GM12864 (cell line): ENCODE measurements around the gene TTLL12.

Experiments
- DNase-seq: peaks from one replicate; pipeline ENCODE4 v3.0.0-alpha.2; 2011; ENCODE audit warnings: low read depth
- H3K4me3 ChIP-seq: 2 replicates; pipeline ENCODE4 v1.5.1; 2011; ENCODE audit warnings: mild to moderate bottlenecking, low read depth, low read length, control low read depth
- CTCF ChIP-seq: IDR thresholded peaks from 2 replicates; pipeline ENCODE4 v1.5.1; 2011; ENCODE audit warnings: low read depth, mild to moderate bottlenecking, moderate library complexity, low read length, control low read depth, inconsistent platforms; ENCODE audit errors: missing control alignments

TTLL12 gene

DNA sequence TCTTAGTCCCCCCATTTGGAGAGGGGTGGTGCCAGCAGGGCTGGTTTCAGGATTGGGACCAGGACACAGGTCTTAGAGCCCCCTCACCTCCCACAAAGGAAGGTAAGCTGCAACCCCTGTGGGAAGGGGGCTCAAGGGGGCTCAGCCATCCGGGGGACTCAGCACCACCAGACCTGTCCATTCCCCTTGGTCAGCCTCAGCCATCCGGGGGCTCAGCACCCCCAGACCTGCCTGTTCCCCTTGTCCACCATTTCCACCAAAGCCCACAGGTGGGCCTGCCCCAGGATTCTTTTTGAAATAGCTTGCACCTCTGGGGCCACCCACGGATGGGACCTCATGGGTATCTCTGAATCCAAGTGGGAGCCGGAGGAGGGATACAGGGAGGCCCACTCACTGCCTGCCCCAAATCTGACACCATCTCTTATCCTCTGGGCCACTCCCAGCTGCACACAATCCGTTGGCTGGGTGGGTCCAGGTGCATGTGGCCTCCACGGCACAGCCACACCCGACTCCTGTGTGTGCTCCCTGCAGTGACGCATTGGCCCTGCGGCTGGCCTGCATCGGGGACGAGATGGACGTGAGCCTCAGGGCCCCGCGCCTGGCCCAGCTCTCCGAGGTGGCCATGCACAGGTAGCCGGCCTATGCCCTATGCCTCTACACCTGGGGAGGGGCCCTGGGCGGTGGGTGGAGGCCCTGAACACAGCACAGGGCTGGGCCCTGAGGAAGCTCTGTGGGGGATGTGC lies 59.6 kb downstream of the TTLL12 start:
- DNase-seq = no peak
- TF ChIP-seq CTCF = no peak
- no peak overlapping the region for H3K4me3 ChIP-seq

- no peak overlapping the region for H3K4me3 ChIP-seq
- no peak for DNase-seq
- TF ChIP-seq CTCF = no peak
These were observed 60.3 kb downstream of the TTLL12 start for GRCh38 chr22:43126501-43127165.

- TF ChIP-seq CTCF = no peak
- DNase-seq = peak; percentile 85
These were observed 67.9 kb downstream of the TTLL12 start for GRCh38 chr22:43118953-43119458.

GRCh38 chr22:43118024-43118849 lies 68.7 kb downstream of the TTLL12 start:
- no peak overlapping the region for H3K4me3 ChIP-seq
- no peak for DNase-seq
- no peak for TF ChIP-seq CTCF

More at GRCh38 chr22:43118953-43119458, 67.9 kb downstream of the TTLL12 start:
- no peak overlapping the region for H3K4me3 ChIP-seq

DNA sequence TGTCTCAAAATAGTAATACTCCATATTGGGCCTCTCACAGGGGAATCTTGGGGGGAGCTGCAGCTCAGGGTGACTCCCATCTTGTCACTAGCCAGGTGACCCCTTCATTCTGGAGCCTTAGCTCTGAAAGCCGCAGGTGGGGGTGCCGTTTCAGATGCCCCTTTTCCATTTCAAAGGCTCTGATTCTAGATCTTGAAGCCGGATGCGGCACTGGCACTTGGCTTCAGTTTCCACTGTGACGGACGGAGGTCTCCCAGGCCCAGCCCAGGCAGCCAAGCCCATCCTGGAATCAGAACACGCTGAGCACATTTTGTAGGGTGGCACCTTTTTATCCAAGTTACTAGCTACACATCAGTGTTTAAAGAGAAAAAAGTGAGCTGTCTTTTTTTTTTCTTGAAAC lies 70.0 kb downstream of the TTLL12 start:
- H3K4me3 ChIP-seq = no peak overlapping the region
- no peak for DNase-seq
- TF ChIP-seq CTCF = no peak
